GM19043 (cell line): ENCODE results near the gene ACKR1.

Experiments used
- ATAC-seq: cut with Tn5 transposase; IDR thresholded peaks from one replicate; pipeline ENCODE4 v1.9.1; 2021; ENCODE audit warnings: low read depth; ENCODE audit not compliant: unreplicated experiment

Gene ACKR1

GRCh38 chr1:159204161-159205141 lies at the start of gene ACKR1:
TSS of gene ACKR1 (plus strand) at chr1:159204875. CDS start at chr1:159204960, 85 bp downstream.
- ATAC-seq: no peak

DNA sequence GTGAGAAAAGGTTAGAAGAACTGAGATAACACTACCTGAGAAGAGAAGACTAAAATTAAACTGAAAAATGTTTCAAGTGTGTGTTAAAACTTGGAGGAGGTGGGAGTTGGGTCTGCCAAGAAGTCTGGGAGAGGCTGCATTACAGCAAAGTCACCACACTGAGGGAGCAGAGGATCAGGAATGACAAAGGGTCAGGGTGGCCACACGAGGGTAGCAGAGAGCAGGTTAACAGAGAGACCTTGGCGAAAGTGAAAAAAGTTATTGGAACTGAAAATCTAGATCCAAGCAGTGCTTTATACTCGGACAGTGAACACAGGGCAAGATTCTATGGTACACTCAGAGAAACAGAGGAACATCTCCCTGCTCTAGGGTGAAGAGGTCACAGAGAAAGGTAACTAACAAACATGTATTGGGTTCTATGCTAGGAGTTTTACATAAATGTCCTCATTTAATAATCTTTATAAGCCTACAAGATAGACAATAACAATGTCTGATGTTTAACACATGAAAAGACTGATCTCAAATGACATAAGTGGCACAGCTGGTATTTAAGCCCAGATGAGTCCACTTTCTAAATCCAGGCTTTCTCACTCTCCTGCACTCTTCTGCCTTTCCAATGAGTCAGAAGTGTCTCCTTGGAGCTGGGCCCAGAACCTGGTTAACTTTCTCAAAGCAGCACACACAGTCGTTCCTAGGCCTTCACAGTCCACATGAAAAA lies 43.5 kb upstream of the ACKR1 start:
- ATAC-seq: peak; percentile 89

DNA sequence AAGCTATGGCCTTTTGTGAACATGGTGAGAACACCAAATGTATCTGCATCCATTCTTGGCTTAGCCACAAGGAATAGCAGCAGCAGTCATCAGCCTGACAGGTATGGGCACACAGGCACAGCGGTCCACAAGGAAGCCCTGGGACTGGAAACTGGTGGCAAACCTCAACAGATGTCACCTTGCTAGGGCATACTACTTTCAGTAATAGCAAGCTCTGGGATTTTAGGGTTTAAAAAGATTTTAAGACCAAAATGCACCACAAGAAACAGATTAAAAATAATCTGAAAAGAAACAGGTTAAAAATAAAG lies 43.0 kb upstream of the ACKR1 start:
- no peak for ATAC-seq

- no peak for ATAC-seq
These were observed 42.0 kb upstream of the ACKR1 start for GRCh38 chr1:159162516-159163265.

- ATAC-seq: no peak
These were observed 41.0 kb upstream of the ACKR1 start for GRCh38 chr1:159163614-159164228.

- no peak for ATAC-seq
These were observed 36.6 kb upstream of the ACKR1 start for GRCh38 chr1:159168043-159168442.

- no peak for ATAC-seq
These were observed 34.0 kb upstream of the ACKR1 start for GRCh38 chr1:159170639-159171038.

DNA sequence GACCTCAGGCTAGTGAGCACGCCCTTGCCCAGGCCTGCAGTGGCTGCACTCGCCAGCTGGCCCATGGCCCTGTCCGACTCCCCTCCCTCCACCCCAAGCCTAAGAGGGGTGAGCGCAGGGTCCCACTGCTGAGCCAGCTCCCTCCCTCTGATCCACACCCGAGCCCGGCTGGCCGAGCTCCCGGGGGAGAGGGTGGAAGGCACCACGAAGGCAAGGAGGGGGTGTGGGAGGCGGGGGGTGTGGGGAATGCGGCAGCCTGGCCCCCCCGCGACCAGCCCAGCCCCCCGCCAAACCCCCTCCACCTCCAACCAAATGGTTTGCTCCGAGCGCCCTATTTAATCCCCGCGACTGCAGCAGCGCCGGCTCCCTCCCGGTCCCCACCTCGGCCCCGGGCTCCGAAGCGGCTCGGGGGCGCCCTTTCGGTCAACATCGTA lies 33.4 kb upstream of the ACKR1 start, which contains the start of gene CADM3:
Gene CADM3 (plus strand): TSS at position 362 of the 434 bp plus-strand sequence. CDS start 151 bp downstream, outside the sequence.
- no peak for ATAC-seq

- no peak for ATAC-seq
These were observed 32.8 kb upstream of the ACKR1 start for GRCh38 chr1:159171688-159172501.

DNA sequence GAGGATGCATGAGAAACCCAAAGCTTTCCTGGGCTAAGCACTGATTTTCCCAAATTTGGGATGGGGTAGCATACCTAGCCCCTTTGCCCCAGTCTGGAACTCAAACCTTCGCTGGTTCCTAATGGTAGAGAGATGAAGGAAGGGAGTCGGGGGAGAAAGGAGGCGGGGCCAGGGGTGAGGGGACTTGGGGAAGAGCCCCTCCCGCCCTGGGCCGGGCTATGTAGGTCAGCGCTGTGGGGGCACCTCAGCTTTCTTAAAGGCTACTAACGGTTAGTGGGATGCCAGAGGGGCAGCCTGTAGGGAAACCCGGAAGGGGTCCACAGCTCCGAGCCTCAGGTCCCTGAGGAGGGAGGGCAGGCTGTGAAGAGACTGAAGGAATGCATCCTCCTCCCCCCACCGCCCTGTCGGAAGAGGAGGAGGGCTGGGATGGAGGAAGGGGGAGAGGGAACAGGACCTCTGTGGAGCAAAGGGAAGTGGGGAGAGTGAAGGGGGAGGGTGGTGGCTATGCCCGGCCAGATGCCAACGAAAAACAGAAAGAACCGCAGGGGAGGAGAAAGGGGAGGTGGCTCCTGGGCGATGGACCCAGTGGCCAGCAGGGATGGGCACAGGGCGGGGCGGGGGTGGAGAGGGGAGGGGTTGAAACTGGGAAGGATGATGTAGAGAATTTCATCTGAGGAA lies 31.9 kb upstream of the ACKR1 start:
- no peak for ATAC-seq

DNA sequence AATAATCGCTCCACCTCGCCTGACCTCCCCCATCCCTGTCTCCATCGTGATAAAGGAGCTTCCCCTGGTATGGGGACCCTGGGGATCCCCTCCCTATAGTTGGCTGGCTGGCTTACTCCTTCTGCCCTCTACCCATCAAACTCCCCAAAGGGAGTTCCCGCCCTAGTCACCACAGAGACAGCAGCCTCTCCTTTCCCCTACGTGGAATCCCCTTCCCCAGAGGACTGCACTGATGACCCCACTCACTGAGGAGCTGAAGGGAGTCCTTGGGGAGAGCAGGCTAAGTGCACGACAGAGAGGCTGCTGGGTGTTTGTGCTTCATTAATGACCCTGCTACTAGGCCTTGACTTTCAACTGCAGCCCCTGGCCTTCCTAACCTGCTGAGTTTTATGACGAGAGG lies 31.4 kb upstream of the ACKR1 start:
- ATAC-seq: no peak

DNA sequence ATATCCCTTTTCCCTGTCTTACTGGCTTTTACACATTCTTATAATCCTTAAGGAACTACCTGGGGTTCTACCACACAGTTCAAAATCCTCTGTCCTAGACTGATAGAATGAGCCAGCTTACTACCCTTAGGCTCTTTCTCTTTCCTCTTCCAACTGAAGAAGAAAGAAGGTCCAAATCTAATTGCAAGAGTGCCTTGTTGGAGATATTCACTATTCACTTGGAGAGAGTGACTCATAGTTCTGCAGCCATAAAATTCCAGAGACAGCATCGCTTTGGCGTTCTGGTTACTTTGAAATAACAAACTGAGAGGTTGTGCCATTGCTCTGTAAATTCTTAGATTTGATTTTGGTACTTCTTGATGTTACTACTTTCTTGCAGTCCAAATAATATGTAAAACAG lies 29.1 kb upstream of the ACKR1 start:
- ATAC-seq: no peak

- ATAC-seq: peak; percentile 61
These were observed 27.3 kb upstream of the ACKR1 start for GRCh38 chr1:159177272-159177907.

- no peak for ATAC-seq
These were observed 24.8 kb upstream of the ACKR1 start for GRCh38 chr1:159179906-159180305.

DNA sequence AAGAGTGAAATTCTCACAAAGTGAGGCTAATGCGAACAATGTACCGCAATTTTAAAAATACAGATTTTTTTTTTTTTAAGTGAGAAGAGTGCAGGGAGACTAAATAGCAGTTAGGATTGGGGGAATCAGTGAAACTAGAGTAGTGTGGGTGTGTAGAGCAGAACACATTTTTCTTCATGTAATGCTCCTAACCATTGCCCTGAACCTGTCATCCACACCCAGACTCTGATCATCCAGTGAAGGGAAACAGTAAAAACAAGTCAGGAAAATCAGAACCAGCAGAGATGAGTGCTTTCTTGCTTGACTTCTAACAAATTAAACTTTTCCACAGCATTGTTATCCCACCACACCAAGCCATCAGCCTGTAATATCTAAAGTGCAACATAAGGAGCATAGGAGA lies 24.2 kb upstream of the ACKR1 start:
- ATAC-seq: no peak

GRCh38 chr1:159181328-159182024 lies 23.2 kb upstream of the ACKR1 start:
- no peak for ATAC-seq

DNA sequence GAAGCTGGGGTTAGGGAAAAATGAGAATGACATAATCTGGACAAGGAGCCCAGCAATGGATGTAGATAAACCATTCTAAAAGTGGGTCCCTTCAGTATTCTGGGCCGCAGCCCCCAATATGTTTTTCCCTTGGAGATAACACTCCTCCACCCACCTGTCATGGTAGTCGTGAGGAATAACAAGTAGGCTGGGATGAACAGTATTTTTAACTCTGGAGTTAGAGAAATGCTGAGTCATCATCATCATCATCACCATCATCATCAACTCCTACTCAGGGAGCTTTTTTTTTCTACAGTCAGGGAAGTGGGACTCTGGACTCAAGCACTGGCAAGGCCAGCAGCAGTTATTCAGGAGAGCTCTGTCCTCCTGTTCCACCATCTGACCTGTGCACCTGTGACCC lies 20.5 kb upstream of the ACKR1 start:
- ATAC-seq: no peak

GRCh38 chr1:159185121-159185520 lies 19.6 kb upstream of the ACKR1 start:
- no peak for ATAC-seq
